Superior temporal gyrus (tissue), 1 donor: ENCODE data around the gene SLC33A1.

Experiments
- DNase-seq: peaks from one replicate; pipeline ENCODE4 v3.0.0-alpha.2; 2016; ENCODE audit errors: extremely low spot score

The SLC33A1 gene

DNA sequence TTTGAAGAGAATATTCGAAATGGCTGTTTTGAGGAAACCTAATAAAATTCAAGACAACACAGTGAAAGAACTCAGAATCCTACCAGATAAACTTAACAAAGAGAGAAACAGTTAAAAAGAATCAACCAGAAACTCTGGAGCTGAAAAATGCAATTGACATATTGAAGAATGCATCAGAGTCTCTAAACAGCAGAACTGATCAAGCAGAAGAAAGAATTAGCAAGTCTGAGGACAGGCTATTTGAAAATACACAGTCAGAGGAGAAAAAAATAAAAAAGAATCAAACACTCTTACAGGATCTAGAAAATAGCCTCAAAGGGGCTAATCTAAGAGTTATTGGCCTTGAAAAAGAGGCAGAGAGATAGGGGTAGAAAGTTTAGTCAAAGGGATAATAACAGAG is 61.7 kb downstream of the SLC33A1 start:
- no peak for DNase-seq

DNA sequence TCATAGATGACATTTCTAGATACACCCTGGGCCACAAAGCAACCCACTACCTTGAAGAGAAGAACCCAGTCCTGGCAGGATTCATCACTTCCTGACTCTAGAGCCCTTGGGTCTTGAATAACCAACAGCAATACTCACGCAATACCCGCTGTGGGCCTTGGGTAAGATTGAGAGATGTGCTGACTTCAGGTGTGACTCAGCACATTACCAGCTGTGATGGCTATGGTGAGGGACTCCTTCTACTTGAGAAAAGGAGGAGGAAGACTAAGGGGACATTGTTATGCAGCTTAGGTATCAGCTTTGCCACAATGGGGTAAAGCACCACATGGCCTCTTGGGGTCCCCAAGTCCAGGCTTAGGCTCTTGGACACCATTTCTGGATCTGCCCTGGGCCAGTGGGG is 63.0 kb downstream of the SLC33A1 start:
- no peak for DNase-seq

DNA sequence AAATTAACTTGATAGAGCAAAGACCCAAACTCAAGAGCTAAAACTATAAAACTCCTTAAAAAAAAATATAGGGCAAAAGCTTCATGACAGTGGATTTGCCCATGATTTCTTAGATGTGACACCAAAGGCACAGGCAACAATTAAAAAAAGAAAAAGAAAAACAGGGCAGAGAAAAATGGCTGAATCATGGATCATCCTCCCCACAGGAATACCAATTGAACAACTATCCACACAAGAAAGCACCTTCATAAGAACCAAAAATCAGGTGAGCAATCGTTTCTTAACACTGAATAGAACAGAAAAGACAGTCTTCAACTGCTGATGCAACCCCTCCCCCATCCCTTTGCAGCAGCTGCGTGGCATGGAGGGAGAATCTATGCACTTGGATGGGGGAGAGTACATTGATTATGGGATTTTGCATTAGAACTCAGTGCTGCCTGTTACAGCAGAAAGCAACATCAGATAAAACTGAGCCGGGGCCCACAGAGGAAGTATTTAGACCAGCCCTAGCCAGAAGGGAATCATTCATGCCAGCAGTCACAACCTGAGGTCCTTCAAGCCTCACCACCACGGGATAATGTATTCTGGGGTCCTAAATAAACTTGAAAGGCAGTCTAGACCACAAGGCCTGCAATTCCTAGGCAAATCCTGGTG is 63.8 kb downstream of the SLC33A1 start:
- DNase-seq = no peak

DNA sequence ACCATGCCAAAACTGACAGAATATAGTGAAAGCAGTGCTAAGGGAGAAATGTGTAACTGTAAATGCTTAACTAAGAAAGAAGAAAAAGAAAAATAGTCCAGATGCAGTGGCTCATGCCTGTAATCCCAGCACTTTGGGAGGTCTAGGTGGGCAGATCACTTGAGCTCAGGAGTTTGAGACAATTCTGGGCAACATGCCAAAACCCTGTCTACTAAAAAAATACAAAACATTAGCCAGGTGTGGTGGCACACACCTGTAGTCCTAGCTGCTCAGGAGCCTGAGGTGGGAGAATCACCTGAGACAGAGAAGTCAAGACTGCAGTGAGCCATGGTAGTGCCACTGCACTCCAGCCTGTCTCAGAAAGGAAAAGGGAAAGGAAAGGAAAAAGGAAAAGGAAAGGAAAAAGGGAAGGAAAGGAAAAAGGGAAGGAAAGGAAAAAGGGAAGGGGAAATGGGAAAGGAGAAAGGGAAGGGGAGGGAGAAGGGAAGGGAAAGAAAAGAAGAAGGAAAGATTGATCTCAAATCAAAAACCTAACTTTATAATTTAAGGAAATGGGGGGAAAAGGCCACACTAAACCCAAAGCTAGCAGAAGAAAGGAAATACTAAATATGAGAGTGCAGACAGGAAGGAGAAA is 68.4 kb downstream of the SLC33A1 start:
- DNase-seq = no peak

DNA sequence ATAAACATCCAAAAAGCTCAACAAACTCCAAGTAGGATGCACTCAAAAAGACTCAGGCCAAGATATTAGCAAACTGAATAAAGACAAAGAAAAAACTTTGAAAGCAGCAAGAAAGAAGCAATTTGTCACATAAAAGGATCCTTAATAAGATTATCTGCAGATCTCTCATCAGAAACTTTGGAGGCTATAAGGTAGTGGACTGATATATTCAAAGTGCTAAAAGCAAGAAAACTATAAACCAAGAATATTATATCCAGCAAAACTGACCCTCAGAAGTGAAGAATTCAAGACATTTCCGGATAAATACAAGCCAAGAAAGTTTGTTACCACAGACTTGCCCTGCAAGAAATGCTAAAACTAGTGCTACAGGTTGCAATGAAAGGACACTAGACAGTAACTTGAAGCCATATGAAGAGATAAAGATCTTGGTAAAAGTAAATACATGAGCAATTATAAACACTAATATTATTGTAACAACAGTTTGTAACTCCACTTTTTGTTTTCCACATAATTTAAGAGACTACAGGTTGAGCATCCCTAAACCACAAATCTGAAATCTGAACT is 71.8 kb downstream of the SLC33A1 start:
- DNase-seq = no peak

DNA sequence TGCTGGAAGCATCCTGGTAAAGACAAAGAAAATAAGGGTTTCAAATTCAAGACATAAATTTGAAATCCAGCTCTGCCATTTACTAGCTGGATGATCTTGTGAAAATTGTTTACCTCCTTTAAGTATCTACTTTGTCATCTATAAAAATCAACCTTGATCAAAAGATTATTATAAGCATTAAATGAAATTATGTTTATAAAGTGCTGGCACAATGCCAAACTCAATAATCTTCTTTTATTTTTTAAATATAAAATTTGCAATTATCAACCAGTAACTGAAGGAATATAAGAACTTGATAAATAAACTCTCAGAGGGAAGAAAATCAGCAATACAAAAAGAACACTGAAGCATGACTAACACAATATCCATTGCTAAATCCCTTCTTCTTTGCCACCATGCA is 73.9 kb downstream of the SLC33A1 start:
- no peak for DNase-seq

DNA sequence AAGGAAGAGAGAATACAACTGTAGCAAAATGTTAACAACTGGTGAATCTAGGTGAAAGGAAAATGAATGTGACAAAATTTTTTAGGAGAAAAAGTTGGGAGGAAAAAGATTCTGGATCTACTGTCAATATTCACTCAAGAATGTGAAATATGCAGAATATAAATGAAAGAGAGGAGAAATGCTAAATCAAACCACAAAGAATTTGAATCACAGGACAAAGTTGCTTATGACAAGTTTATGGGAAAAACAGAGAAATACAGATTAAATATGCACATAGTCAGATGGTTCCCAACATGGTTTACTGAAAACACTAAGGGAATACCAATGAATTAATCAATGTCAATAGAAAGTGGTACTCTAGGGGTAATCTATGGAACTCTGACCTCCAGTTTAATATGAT is 75.8 kb downstream of the SLC33A1 start:
- DNase-seq = no peak

DNA sequence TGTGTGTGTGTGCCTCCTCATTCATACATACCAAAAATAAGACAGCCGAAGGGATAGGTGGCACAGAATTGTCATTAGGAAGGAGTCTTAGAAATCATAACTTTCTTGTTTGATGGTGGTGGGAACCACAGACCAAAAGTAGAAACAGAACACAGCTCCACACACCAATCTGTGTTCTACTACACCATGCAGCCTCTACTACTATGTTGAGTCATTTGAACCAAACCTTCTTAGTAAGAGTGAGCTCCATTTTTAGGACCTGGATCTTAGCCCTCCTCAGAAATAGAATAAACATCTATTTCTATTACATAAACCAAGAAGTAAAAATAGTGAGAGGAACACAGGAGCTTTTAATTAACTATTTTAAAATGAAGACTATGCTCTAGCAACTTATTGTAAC is 81.4 kb downstream of the SLC33A1 start:
- no peak for DNase-seq

DNA sequence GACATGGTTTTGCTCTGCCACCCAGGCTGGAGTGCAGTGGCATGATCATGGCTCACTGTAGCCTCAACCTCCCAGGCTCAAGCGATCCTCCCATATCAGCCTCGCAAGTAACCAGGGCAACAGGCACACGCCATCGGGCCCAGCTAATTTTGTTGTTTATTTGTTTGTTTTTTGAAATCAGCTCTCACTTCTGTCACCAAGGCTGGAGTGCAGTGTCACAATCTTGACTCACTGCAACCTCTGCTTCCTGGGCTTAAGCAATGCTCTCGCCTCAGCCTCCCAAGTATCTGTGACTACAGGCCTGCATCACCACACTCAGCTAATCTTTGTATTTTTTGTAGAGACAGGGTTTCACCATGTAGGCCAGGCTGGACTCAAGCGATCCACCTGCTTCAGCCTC is 83.1 kb downstream of the SLC33A1 start:
- DNase-seq = no peak
